Measurements from ENCODE around the gene TEAD1.

TEAD1 gene

DNA sequence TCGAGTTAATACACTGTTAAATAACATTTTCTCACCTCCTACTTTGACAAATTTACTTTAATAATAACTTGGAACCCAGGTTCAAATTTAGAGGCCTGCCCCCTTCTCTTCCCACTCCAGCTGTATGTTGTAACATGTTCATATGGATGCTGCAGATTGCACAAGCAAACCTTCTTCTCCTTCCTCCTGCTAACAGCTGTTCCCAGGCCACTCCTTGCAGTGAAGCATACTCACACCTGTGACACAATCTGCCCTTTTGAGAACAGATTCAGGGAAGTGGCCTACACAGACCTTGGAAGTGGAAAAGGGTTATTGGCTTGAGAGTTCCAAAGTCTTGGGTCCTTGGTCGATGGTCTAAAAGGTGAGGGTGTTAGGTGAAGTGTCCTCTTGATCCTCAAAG, 131.9 kb downstream of the TEAD1 start:
- in situ Hi-C loops (cut with MboI; ENCODE audit: low sequenced_read_pairs) = no loop called here

DNA sequence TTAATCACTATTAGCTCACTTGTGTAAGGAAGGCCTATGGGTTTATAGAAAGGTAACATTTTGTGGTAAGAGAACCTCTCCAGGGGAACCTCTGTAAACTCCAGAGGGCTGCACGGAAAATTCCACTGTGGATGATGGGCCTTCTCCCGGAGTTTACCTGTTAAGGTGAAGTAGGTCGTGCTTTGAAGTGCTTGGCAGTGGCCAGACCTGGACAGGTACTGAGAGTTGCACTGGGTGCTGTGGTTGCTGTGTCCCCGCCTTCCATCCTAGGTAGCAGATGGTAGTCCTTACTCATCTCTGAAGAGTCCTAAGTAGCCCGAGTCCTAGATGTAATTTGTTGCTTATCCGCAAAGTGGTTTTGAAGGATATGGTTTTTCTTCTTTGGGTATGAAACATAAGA, 133.4 kb downstream of the TEAD1 start:
- in situ Hi-C loops (cut with MboI; ENCODE audit: low sequenced_read_pairs) = no loop called here

DNA sequence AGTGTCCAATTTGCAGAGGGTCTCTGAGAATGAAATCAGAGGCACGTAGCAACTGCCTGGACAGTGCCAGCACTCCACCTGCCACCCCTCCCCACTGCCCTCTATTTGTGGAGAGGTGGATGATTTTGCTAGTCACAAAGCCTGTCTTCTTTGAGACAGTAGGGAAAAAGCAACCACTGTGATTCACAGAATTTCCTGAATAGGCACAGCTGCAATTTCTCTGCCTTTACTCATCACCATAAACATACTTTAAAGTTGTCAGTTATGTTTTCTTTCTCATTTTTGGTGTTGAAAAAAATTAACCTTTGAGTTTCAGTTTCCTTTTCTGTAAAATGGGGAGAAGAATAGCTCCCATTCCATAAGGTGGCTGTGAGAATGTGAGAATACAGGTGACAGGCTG, 134.3 kb downstream of the TEAD1 start:
- in situ Hi-C loops (cut with MboI; ENCODE audit: low sequenced_read_pairs) = no loop called here

DNA sequence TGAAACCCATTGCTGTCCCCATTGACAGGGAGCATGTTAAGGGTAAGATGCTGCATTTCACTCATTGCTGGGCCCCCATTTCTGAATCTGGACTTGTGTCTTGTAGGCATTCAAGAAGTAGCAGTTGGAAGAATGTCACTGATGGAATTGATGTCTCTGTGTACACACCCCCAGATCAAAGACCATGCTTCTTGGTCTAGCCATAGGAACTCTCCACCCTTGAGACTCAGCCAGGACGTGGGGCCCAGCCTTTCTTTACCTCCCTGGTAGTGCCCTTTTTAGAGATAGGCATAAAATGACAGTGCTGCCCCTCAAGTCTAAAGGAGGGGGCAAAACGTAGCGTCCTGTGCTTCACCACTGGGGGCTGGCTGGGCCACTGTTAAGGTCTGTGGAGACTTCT, 135.1 kb downstream of the TEAD1 start:
- in situ Hi-C loops (cut with MboI; ENCODE audit: low sequenced_read_pairs) = no loop called here

DNA sequence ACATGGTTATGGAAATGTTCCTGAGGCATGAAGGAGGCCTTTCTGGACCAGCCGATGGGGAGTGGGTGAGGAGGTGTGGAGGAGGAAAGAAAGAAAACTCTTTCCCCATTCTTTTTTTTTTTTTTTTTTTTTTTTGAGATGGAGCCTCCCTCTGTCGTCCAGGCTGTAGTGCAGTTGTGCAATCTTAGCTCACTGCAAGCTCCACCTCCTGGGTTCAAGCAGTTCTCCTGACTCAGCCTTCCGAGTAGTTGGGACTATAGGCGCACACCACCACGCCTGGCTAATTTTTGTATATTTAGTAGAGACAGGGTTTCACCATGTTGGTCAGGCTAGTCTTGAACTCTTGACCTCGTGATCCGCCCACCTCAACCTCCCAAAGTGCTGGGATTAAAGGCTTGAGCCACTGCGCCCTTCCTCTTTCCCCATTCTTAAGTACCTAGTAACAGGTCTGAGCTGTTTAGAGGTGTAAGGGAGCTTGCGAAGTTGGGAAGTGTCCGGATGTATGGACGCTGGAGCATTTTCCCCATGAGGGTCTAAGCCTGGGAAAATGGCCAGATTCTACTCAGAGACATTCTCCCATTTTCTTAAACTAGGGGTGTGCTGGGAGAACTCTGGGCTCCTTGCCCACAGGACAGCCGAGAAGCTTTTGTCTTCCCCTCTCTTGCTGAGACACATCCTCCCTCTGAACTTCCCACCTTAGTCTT, 135.8 kb downstream of the TEAD1 start:
- in situ Hi-C loops (cut with MboI; ENCODE audit: low sequenced_read_pairs) = no loop called here

DNA sequence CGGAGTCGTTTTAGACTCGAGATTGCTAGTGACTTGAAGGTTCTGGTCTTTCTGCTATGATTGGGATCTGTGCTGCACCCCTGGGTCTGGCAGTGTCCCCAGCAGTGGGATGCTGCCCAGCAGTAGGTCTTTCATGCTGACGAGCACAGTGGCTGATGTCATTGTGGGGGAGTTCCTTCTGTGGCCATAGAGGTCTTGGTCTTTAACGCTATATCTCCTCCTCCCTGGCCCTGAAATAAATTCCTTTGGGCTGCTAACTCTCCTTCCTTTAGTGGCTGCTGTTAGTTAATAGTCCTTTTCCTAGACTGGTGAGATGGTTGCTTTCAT, 136.3 kb downstream of the TEAD1 start:
- in situ Hi-C loops (cut with MboI; ENCODE audit: low sequenced_read_pairs) = no loop called here

DNA sequence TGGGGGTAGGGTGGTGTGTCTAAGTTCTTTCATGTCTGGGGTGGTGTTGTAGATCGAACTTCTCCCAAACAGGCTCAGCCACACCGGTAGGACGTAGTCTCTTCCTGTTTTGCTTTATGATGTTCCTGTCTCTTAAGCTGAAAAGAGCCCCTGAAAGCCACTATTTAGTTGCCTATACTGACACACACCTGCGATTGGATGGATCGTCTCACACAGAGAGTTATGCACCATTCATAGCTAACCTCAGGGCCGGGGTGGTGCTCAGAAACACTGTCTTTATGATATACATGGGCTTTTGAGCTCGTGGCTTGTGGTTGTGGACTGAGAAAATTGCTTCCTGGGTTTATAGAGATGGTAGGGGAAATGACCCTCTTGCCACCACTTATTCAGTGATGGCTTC, 137.6 kb downstream of the TEAD1 start:
- in situ Hi-C loops (cut with MboI; ENCODE audit: low sequenced_read_pairs) = no loop called here

DNA sequence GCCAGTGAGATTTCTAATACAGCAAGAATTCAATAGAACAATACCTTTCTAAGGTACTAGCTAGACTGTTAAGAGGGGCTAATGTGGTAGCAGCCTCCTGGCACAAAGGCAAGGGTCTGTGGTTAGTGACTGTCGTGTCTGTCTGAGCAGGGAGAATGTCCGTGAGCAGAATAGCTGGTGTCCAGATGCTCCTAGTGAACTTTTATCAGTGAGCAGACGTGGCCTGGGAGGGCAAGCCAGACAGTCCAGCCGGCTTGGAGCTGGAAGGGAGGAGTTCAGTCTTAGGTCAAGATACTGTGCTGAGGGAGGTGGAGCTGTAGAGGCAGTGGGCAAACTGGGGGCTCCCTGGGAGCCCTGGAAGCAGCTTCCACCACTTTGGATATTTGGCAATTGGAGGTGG, 138.6 kb downstream of the TEAD1 start:
- in situ Hi-C loops (cut with MboI; ENCODE audit: low sequenced_read_pairs) = no loop called here

DNA sequence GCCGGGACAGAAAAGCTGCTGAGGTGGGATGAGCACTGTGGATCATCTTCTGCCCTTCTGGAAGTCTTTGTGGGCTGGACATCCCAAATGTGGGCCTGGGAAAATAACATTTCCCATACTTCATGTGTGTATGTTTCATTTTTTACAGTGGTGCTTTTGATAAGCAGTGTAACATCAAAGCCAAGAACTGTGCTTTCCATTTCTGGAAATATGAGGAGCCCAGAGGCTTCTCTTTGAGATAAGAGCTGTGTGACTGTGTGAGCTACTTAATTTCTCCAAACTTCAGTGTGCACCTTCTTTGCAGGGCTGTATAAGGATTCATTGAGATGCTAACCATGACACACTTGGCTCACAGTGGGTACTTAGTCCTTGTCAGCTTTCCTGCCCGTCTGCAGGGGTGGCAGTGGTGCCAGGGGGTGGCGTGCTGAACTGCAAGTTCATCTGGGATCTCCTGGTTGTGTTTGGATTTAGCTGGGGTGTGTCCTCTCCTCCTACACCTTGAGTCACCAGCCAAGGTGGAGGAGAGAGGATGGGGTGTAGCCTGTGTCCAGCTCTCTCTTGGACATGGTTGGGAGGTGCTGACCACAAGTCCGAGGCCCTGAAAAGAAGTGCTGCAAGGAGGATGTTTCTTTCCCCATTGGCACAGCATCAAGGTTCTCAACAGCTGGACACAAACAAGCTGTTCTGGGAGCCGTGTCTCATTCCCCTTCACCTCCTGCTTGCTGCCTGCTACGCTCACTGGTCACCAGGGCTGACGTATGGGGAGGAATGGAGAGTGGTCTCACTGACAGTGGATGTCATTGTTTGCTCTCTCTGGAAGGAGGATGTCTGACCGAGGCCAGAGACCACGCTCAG, 139.4 kb downstream of the TEAD1 start:
- in situ Hi-C loops (cut with MboI; ENCODE audit: low sequenced_read_pairs) = no loop called here

DNA sequence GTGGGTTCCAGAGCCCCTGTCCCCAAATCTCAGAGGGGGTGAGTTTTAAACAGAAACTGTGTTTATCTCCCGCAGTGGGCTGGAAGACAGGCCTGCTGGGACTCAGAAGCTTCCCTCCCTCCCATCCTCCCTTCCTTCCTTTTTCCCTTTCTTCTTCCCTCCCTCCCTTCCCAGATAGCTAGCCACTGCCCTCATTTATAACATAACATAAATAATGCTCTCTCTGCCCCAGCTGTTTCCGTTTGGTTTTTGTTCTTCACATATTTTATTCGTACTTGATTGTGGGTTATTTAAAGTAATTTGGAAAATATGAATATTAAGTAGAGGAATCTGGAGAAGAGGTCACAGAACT, 140.9 kb downstream of the TEAD1 start:
- in situ Hi-C loops (cut with MboI; ENCODE audit: low sequenced_read_pairs) = no loop called here

DNA sequence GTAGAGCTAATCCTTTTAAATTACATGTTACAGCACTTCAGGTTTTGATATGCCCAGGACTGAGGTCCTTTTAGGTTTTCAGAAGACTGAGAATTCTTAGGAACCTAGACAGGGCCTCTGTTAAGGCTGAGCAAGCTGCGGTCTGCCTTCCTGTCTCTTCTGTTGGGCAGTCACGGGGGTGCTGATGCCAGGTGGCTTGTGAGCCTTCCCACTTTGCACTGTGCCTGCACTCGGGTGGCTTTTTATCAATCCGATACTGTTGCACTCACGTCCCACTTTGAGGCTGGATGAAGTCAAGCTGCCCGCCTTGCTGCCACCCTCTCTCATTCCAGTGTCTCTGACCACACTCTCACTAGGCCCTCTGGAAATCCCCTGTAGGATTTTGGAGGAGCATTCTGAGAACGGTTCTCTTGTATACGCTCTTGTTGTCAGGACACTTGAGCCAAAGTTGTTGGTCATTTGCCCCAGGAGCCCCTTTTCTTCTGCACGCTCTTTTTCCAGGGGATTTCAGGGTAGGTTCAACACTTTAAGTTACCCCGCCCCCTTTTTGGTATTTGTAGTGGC, 141.8 kb downstream of the TEAD1 start:
- in situ Hi-C loops (cut with MboI; ENCODE audit: low sequenced_read_pairs) = no loop called here

DNA sequence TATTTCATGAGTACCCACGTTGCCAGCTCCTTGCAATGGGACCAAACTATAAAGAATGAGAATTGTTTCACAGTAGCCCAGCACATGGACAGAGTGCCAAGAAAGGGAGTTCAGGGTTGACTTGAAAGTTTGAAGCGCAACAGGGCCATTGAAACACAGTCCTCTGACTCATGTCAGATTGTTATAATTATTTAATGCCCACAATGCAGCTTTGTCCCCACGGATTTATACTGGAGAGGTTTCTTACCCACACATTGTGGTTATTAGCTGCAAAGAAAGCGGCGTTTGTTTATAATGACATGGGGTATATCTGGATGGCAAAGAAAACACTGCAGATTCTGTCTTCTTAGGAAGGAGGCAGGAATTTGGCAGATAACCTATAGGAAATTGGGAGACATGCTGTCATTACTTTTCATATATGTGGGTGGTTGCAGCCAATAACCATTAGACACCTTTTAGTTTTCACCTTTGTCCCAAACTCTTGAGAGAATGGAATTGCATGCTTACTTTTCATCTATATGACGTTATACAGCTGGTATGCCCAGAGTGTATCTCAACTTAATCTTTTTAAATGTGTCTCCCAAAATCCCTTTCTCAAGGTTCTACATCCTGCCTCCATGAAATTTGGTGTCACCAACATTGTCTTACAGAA, 143.6 kb downstream of the TEAD1 start:
- in situ Hi-C loops (cut with MboI; ENCODE audit: low sequenced_read_pairs) = no loop called here

DNA sequence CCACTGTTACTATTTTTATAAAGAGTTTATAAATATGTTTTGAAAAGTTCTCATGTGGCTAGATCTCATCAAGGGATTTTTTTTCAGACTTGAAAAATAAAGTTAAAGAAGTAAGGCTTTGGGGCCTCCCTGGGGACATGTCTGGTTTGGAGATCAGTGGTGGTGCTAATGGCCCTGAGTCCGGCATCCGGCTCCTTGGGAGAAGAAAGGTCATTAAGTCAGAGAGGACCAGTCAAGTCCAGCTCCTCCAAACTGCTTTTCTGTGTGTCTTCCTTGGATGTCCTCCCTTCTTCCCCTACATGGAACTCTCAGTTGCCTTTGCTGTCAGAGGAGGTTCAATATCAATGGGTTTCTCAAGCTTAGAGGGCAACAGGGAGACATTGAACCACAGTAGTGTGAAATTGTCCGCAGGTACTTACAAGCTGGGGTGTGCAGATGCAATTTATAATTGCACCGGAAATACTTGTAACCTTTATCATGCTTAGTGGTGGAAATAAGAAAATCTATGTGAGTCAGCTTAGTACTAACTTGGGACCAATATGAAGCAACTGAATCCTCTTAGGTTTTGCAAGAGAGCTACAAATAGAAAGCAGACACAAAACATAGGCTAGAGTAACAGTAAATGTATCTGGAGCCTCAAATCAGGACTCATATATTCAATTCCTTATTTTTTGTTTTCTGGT, 144.3 kb downstream of the TEAD1 start:
- in situ Hi-C loops (cut with MboI; ENCODE audit: low sequenced_read_pairs) = no loop called here

DNA sequence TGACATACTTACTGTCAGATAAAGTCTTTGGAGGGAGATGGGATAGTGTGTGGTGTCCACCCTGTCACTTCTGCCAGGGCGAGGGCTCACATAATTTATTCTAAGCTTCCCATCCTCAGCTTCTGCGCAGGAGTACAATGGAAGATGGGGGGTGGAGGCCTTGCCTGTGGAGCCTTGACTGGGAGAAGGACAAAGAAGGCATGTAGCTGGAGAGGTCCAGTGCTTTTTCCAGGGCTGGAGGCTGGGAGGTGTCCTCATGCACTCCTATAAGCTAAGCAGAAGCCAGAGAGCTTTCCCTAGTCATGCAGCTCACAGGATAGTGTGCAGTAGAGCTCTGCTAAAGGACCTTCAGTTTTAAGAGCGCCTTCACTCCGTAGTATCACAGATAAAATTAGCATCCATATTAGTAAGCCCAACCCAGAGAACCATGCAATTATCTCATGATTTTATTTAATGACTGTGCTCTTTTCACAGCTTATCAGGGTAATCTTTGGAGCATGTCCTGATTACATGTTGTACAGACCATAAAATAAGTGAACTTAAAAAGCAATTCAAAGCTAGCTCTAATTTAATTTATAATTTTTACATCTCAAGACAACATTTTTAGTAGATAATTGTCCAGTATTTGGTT, 148.3 kb downstream of the TEAD1 start:
- in situ Hi-C loops (cut with MboI; ENCODE audit: low sequenced_read_pairs) = no loop called here

DNA sequence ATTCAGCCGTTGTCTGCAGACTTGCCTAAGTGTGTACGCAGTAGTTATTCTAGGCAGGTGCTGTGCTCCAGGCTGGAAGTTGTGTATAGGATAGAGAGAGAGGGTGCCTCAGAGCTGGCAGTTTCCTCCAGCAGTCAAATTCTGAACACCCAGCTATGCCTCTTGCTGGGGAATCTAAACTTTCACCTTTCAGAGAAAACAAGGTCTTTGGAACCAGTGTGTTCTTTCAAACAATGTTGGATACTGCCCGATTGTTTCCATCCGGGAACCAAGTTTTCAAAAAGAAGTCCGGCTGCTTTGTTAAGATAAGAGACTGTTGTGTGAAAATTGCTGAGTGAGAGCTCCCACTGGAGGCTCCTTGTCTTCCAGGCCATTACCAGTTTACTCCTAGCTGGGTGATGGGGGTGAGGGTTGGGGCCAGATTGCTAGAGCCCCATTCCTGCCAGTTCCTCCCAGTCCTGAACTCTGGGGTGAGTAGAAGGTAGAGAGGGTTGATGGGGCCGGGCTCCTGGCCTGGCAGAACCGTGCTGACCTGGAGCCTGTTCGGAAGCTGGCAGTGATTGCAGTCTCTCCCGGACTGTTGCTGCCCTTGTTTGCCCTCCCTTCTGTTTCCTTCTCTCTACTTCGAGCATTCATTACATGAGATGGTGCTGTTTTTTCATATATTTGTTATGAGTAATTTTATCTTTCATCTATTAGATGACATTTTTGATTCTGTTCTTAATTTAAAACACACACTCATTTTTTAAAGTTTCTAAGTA, 150.2 kb downstream of the TEAD1 start:
- in situ Hi-C loops (cut with MboI; ENCODE audit: low sequenced_read_pairs) = no loop called here

DNA sequence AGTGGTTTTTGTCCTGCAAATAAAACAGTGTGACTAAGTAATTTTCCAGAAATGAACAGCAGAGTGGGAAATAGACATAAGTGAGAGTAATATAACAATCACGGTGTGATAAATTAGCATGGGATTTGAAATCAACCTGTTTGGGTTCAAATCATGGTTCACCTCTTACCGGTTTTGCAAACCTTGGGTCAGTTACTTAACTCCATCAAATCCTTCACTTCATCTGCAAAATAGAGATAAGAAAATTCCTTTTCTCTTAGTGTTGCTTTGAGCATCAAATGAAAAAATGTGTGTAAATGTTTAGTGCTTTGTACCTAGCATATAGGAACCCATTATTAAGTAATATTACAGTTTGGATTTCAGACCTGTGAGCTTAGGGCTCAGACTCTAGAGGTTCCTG, 152.2 kb downstream of the TEAD1 start:
- in situ Hi-C loops (cut with MboI; ENCODE audit: low sequenced_read_pairs) = no loop called here

DNA sequence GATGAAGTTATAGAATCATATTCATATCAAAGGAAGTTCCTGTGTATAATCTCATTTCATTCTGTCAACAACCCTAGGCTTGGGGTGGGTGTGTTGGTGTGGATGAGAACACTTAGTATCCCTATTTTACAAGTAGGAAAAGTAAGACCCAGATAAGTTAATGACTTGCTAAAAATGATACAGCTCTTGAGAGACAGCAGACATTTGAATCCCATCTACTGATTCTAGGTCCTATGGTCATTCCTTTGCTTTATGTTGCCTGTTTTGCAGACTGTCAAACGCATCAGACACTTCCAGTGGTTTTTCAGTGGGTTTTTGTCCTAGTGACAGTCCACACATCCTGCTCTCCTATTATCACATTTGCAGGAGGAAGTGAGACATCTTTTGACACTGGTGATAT, 153.1 kb downstream of the TEAD1 start:
- in situ Hi-C loops (cut with MboI; ENCODE audit: low sequenced_read_pairs) = no loop called here

DNA sequence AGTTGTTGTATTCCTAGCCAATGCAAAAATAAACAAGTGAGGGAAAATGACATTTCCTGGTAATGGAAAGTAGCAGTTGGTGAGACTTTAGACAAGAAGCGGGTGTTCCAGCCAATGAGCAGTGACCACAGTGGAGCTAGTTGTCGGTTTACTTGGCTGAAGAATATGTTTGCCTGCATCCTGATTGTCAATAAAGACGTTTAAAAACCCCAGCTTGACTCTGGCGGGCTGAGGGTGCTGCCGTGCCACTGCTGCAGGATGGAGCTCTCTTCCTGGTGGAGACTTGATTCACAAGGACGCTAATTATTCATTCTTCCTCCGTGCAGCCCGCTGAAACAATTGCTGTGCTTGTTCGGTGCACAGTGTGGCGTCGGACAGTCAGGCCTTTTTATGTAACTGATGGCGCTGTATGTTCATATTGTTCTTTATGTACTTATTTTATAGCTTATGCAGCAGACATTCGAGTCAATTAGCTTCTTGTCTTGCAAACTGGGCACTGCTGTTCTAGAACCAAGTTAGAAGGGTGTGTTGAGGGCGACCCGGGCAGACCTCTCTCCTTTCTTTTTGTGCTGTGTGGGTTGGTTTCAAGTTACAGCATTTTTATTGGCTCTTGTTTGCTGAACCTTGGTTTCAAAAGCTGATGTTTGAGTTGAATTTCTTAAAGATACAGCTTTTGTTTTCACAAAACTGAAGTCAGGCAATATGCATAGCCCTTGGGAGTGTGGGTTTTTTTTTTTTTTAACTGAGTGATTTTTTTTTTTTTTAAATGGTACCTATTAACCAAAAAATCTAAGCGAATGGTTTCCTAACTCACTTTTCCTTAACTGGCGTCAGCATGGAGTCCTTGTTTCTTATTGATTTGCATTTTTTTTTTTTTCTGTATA, 153.9 kb downstream of the TEAD1 start:
- in situ Hi-C loops (cut with MboI; ENCODE audit: low sequenced_read_pairs) = no loop called here

DNA sequence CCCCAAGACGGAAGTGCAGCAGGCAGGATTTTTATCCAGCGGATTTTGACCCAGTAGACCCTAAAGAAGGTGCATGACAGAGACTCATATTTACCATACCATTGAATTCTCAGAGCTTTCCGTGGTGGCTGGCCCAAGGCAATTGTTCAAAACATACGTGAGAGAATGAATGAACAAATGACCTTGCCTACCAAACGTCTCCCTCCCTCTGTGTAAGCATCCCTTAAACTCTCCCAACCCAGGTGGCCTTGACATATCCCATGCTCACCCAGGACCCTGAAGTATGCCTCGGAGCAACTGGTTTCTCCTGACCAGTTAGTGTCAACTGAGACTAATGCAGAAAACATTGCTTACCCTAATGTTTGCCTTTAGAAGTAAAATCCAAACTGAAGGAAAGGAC, 154.9 kb downstream of the TEAD1 start:
- in situ Hi-C loops (cut with MboI; ENCODE audit: low sequenced_read_pairs) = no loop called here

Measured in HL-60/S4 (cell line).